GM18951 (cell line): Measurements from ENCODE around the gene SPEM1.

Experiments
- POLR2A ChIP-seq: IDR thresholded peaks from 4 replicates; pipeline ENCODE4 v1.6.1; 2011; ENCODE audit warnings: mild to moderate bottlenecking; ENCODE audit not compliant: insufficient read length, insufficient read depth; ENCODE audit errors: extremely low read depth
- in situ Hi-C: fragments of 300-500 bp; cut with MboI; formaldehyde crosslinking; loops from one replicate; pipeline ENCODE4 v1.12.0; 2022; ENCODE audit warnings: low sequenced_read_pairs, mixed read lengths, inconsistent platforms; ENCODE audit not compliant: unreplicated experiment

SPEM1 gene

DNA sequence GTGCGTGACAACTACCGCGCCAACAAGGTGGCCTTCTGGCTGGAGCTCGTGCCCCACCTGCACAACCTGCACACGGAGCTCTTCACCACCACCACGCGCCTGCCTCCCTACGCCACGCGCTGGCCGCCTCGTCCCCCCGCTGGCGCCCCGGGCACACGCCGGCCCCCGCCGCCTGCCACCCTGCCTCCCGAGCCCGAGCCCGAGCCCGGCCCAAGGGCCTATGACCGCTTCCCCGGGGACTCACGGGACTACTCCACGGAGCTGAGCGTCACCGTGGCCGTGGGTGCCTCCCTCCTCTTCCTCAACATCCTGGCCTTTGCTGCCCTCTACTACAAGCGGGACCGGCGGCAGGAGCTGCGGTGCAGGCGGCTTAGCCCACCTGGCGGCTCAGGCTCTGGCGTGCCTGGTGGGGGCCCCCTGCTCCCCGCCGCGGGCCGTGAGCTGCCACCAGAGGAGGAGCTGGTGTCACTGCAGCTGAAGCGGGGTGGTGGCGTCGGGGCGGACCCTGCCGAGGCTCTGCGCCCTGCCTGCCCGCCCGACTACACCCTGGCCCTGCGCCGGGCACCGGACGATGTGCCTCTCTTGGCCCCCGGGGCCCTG, 3.0 kb upstream of the SPEM1 start:
- in situ Hi-C loops: no loop called here
- TF ChIP-seq POLR2A: no peak

DNA sequence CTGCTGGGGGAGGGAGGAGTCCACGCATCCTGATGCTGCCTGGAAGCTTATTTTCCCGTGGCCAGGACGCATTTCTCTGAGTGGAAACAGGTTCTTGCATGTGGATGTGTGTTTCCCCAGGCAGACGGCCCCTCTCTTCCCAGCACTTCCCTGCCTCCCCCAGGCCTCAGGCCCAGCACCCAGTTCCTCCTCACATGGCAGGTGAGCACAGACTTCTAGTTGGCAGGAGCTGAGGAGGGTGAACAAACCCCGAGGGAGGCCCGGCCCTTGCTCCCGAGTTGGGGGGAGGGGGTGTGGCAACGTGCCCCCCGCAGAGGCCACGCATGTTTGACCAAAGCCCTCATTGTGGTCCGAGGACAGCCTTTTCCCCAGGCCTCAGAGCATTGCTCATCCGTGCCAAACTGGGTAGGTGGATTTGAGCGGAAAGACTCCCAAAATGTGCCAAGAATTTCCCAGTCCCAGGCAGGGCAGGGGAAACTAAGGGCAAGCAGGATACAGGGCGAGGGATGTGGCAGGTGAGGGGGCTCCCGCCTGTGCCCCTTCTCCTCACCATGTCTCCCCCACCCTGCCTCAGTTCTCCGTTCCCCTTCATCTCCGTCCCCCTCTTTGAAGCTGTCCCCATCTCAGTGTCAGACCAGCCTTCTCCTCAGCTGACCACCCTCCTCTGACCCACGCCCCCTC, 1.5 kb upstream of the SPEM1 start:
- TF ChIP-seq POLR2A: no peak
- in situ Hi-C loops: no loop called here

GRCh38 chr17:7421186-7421585, 1.1 kb downstream of the SPEM1 start:
- in situ Hi-C loops: no loop called here
- TF ChIP-seq POLR2A: no peak

- TF ChIP-seq POLR2A: no peak
These were observed 3.6 kb downstream of the SPEM1 start for GRCh38 chr17:7423679-7424078.

DNA sequence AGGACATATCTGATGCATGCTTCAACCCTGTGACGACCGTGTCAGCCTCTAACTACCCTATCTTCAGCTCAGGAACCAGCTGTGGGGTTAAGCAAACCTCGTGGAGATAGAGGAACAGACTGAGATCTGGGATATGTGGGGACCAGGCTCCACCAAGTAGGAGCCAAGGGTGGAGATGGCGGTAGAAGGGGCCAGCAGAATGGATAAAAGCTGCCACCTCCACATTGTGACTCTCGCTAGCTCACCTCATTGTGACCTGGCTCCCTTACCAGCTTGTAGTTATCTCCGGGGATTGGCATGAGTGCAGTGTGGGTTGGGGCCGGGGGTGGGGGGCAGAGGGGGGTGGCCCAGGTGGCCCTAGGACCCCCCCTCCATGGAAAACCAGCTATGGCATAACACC, 5.2 kb downstream of the SPEM1 start, which contains the start of gene SPEM2:
Gene SPEM2, plus strand, starts transcription at position 301 of the 400 bp plus-strand sequence. Its CDS starts 73 bp downstream, at position 374.
- no peak for TF ChIP-seq POLR2A
- in situ Hi-C loops: no loop called here

More at GRCh38 chr17:7423679-7424078, 3.6 kb downstream of the SPEM1 start:
- in situ Hi-C loops: no loop called here

- in situ Hi-C loops: no loop called here
- no peak for TF ChIP-seq POLR2A
These were observed 5.6 kb downstream of the SPEM1 start for GRCh38 chr17:7425756-7426155.

GRCh38 chr17:7426203-7426863, 6.2 kb downstream of the SPEM1 start:
- TF ChIP-seq POLR2A: no peak
- in situ Hi-C loops: no loop called here

- in situ Hi-C loops: no loop called here
- no peak for TF ChIP-seq POLR2A
These were observed 6.9 kb downstream of the SPEM1 start for GRCh38 chr17:7426896-7427489.

- in situ Hi-C loops: no loop called here
- no peak for TF ChIP-seq POLR2A
These were observed 7.4 kb downstream of the SPEM1 start for GRCh38 chr17:7427549-7427948.

- no peak for TF ChIP-seq POLR2A
- in situ Hi-C loops: no loop called here
These were observed 8.4 kb downstream of the SPEM1 start, which contains the start of gene SPEM3 for GRCh38 chr17:7428557-7428956. Gene SPEM3, plus strand, starts transcription at chr17:7428857. Its CDS starts 46 bp downstream, at chr17:7428903.

DNA sequence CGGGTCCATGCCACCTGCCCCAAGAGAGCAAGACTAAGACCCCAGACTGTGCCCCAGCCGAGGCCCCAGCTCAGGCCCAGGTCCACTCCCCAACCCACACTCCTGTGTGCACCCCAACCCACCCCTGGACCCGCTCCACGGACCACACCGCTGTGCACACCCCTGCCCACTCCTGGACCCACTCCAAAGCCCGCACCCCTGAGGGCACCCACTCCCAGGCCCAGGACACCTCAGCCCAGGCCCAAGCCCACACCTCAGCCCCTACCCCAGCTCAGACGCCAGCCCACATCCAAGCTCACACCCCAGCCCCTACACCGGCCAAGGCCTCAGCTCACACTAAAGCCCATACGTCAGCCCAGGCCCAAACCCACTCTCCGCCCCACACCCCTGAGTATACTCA, 9.6 kb downstream of the SPEM1 start:
- in situ Hi-C loops: no loop called here
- TF ChIP-seq POLR2A: no peak

GRCh38 chr17:7431231-7431630, 11.1 kb downstream of the SPEM1 start:
- in situ Hi-C loops: no loop called here
- TF ChIP-seq POLR2A: no peak

GRCh38 chr17:7432296-7432695, 12.2 kb downstream of the SPEM1 start:
- in situ Hi-C loops: no loop called here
- no peak for TF ChIP-seq POLR2A
